CD4-positive, alpha-beta T cell (primary cell): ENCODE results near the gene AOAH. TPM values are rescaled to one million over a fixed set of nuclear protein-coding genes. Genes with fewer than 3 reads are reported as not detected.

ENCODE experiments used
- ATAC-seq: fragments of 200-7000 bp; cut with Tn5 transposase; one replicate; pipeline ENCODE4 v1.10.0; 2022; ENCODE audit warnings: mild to moderate bottlenecking; ENCODE audit not compliant: poor library complexity
- CTCF ChIA-PET: fragments of 350-600 bp; sonication (Branson Sonifier 250); formaldehyde crosslinking; loops from one replicate; lab custom pipeline; 2021; ENCODE audit warnings: antibody characterized with exemption, inconsistent platforms; lab: Charles Lee
- POLR2A ChIA-PET: fragments of 350-600 bp; sonication (Branson Sonifier 250); formaldehyde crosslinking; loops from one replicate; lab custom pipeline; 2021; ENCODE audit warnings: antibody characterized with exemption, inconsistent platforms; lab: Charles Lee
- DNase-seq, 14 experiments: peaks; one replicate each; pipeline ENCODE4 v3.0.0-alpha.2; 2013 to 2020; ENCODE audit warnings: mixed read lengths in 2 of 14
- H3K27ac ChIP-seq, 2 donors: one replicate each; pipeline versions ENCODE4 v1.5.1 to v1.7.0; 2013; ENCODE audit warnings: low read length in 2 of 2, low read depth in 1 of 2, mild to moderate bottlenecking in 1 of 2
- H3K27me3 ChIP-seq, 2 experiments: 1 replicate in 1 of 2; 2 replicates in 1 of 2; pipeline versions ENCODE4 v1.6.1 to v1.7.0; 2013; ENCODE audit warnings: low read length in 2 of 2, control low read depth in 1 of 2, mild to moderate bottlenecking in 1 of 2, moderate library complexity in 1 of 2; ENCODE audit not compliant: insufficient read depth in 2 of 2, control insufficient read depth in 1 of 2
- H3K36me3 ChIP-seq: one replicate; pipeline ENCODE4 v1.6.1; 2013; ENCODE audit warnings: low read length, control low read depth; ENCODE audit not compliant: insufficient read depth
- H3K4me1 ChIP-seq: one replicate; pipeline ENCODE4 v1.6.1; 2013; ENCODE audit warnings: low read length, control low read depth; ENCODE audit not compliant: insufficient read depth
- H3K4me3 ChIP-seq: one replicate; pipeline ENCODE4 v1.5.1; 2013; ENCODE audit warnings: mild to moderate bottlenecking, low read length, moderate library complexity
- H3K9me3 ChIP-seq, 2 experiments: 1 replicate in 1 of 2; 2 replicates in 1 of 2; pipeline versions ENCODE4 v1.6.1 to v1.7.0; 2013; ENCODE audit warnings: low read length in 2 of 2, mild to moderate bottlenecking in 2 of 2, control low read depth in 1 of 2, moderate library complexity in 1 of 2; ENCODE audit not compliant: control insufficient read depth in 1 of 2, insufficient read depth in 1 of 2
- H3K27ac Mint-ChIP-seq: one replicate; pipeline ENCODE4 v1.8.0; 2020; ENCODE audit warnings: mixed read lengths
- H3K27me3 Mint-ChIP-seq: one replicate; pipeline ENCODE4 v1.8.0; 2021; ENCODE audit warnings: mixed read lengths
- H3K36me3 Mint-ChIP-seq: one replicate; pipeline ENCODE4 v1.8.0; 2021; ENCODE audit warnings: low read depth, mixed read lengths
- H3K4me1 Mint-ChIP-seq: one replicate; pipeline ENCODE4 v1.8.0; 2021; ENCODE audit warnings: low read depth, mixed read lengths
- H3K4me3 Mint-ChIP-seq: one replicate; pipeline ENCODE4 v1.8.0; 2020; ENCODE audit warnings: mild to moderate bottlenecking, mixed read lengths
- H3K9me3 Mint-ChIP-seq: one replicate; pipeline ENCODE4 v1.8.0; 2020; ENCODE audit warnings: mixed read lengths
- CTCF ChIP-seq: fragments of 200-600 bp; IDR thresholded peaks from one replicate; pipeline ENCODE4 v1.8.0; 2022; ENCODE audit warnings: antibody characterized with exemption, mild to moderate bottlenecking
- intact Hi-C, 2 experiments: fragments of 100-400 bp; cut with DNase I in 1 of 2; cut with micrococcal nuclease in 1 of 2; formaldehyde crosslinking; loops; one replicate each; pipeline versions ENCODE4 v1.15.1 to v1.9.0; 2023 to 2025; cut with DNase I, micrococcal nuclease
- total RNA-seq, 174 experiments: library from RNA in 2 of 174; stranded (reverse) in 2 of 174; gene quantifications; one replicate each; pipeline ENCODE4 v1.2.3 and lab custom pipeline; 2021 to 2026

AOAH gene
- total RNA-seq, 2 experiments from 2014 or later, result 27.5 to 30.3 TPM

DNA sequence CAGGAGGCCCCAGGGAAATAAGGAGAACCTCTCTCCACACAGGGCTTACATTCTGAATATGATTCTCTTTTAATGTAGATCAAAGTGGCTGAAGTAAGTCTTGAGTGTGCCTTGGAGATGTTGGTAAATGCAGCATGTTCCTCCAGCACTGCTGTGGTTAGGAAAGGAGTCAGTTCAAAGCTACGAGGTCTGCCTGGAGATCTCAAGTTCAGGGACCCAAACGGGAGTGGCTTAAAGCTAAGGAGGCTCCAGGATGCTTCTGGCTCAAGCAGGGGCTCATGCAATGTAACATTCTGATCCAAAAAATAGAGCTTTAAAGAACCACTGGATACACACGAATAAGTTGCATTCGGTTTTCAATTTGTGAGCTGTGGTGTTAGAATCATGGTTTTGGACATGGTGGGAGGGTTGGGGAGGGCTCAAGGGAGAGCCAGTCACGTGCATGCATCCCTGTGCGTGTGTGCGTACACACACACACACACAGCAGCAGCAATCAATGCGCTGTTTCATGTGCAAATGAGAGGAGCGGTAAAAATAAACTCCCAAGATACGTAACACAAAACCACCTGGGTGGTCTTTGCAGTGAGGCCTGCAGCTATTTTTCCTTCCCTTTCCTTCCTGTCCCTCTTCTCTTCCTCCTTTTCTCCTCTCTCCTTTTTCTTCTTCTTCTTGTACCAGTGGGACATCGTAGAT is 70.5 kb downstream of the AOAH start:
- Histone ChIP-seq H3K27me3 (no peaks in the 10 kb centered on the region), H3K4me3 (no peak overlapping the region), H3K36me3 (peaks cover 4% of the 10 kb centered on the region), H3K27ac (no peak overlapping the region), H3K4me1 (peaks cover 8% of the 10 kb centered on the region), H3K9me3 (peaks cover 0 to 4% of the 10 kb centered on the region in 2 experiments)
- ATAC-seq (no peak), DNase-seq (no peak)
- Mint-ChIP-seq H3K27me3 (no peaks in the 10 kb centered on the region), H3K36me3 (peaks cover 75% of the 10 kb centered on the region), H3K4me3 (no peak overlapping the region), H3K4me1 (peaks cover 52% of the 10 kb centered on the region), H3K9me3 (no peaks in the 10 kb centered on the region), H3K27ac (peak overlapping the region; percentile 40)
- CTCF ChIA-PET, result interaction anchor here (1.5 kb wide), 1 partner anchor 17 kb away, joined by 3 read pairs; no protein-coding TSS in a partner anchor
- TF ChIP-seq CTCF, result no peak
- POLR2A ChIA-PET, result interaction anchor here (1.1 to 3.3 kb wide), 2 partner anchors 14 to 17 kb away, joined by 3 to 13 read pairs; no protein-coding TSS in a partner anchor
- intact Hi-C loops, result no loop called here

GRCh38 chr7:36653008-36653662 is 71.2 kb downstream of the AOAH start:
- peaks cover 8% of the 10 kb centered on the region for H3K4me1 ChIP-seq
- peak overlapping the region; percentile 40 for H3K27ac Mint-ChIP-seq
- intact Hi-C loops, result no loop called here
- peaks cover 3% of the 10 kb centered on the region for H3K36me3 ChIP-seq
- H3K36me3 Mint-ChIP-seq, result peaks cover 68% of the 10 kb centered on the region
- no peak for DNase-seq
- no peaks in the 10 kb centered on the region for H3K9me3 Mint-ChIP-seq
- no peak for ATAC-seq
- no peak overlapping the region for H3K4me3 Mint-ChIP-seq
- peaks cover 0 to 4% of the 10 kb centered on the region in 2 experiments for H3K9me3 ChIP-seq
- CTCF ChIA-PET, result interaction anchor here (1.5 kb wide), 1 partner anchor 18 kb away, joined by 3 read pairs; no protein-coding TSS in a partner anchor
- H3K27me3 ChIP-seq, result no peaks in the 10 kb centered on the region
- no peaks in the 10 kb centered on the region for H3K27me3 Mint-ChIP-seq
- H3K4me1 Mint-ChIP-seq, result peaks cover 52% of the 10 kb centered on the region
- POLR2A ChIA-PET, result interaction anchor here (1.1 to 3.3 kb wide), 2 partner anchors 14 to 18 kb away, joined by 3 to 13 read pairs; no protein-coding TSS in a partner anchor
- H3K27ac ChIP-seq, result no peak overlapping the region
- H3K4me3 ChIP-seq, result no peak overlapping the region
- no peak for TF ChIP-seq CTCF

DNA sequence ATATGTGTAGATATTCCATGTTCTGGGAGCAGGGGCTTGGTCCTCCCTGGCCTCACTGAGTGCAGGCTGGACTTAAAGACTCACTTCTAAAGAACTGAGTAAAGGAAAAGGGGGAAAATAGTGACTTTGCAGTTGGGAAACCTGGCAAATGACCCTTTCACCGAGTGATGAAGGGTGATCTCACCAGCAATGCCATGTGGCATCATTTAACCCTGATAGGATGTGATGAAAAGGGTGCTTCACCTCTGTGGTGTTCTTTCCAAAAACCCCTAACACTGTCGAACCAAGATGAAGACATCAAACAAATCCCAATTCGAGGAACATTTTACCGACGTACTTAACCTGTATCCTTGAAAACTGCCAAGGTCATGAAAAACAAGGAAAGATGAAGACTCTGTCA is 71.9 kb downstream of the AOAH start:
- DNase-seq (no peak), ATAC-seq (no peak)
- POLR2A ChIA-PET, result no interaction called here
- Histone ChIP-seq H3K4me3 (no peak overlapping the region), H3K36me3 (peaks cover 3% of the 10 kb centered on the region), H3K4me1 (peaks cover 6% of the 10 kb centered on the region), H3K27me3 (no peaks in the 10 kb centered on the region), H3K9me3 (peaks cover 0 to 4% of the 10 kb centered on the region in 2 experiments), H3K27ac (no peak overlapping the region)
- intact Hi-C loops, result no loop called here
- CTCF ChIA-PET, result interaction anchor here (0.9 kb wide), 1 partner anchor 18 kb away, joined by 4 read pairs; no protein-coding TSS in a partner anchor
- H3K27ac Mint-ChIP-seq, result peak overlapping the region; percentile 40
- peaks cover 51% of the 10 kb centered on the region for H3K4me1 Mint-ChIP-seq
- peaks cover 66% of the 10 kb centered on the region for H3K36me3 Mint-ChIP-seq
- TF ChIP-seq CTCF, result no peak
- H3K9me3 Mint-ChIP-seq, result no peaks in the 10 kb centered on the region
- H3K4me3 Mint-ChIP-seq, result no peak overlapping the region
- H3K27me3 Mint-ChIP-seq, result no peaks in the 10 kb centered on the region
